SK-N-SH (cell line): ENCODE measurements around the gene HDAC4. TPM values are rescaled to one million over a fixed set of nuclear protein-coding genes. Genes with fewer than 3 reads are reported as not detected.

Experiments
- CTCF ChIA-PET: fragments of 300-600, 350-600 bp; formaldehyde crosslinking; extraction: SDS; loops from one replicate; lab custom pipeline; 2021; lab: Yijun Ruan, JAX
- POLR2A ChIA-PET: fragments of 350-600 bp; sonication (Branson Sonifier 250); formaldehyde crosslinking; extraction: SDS; loops from one replicate; lab custom pipeline; 2020; ENCODE audit warnings: antibody characterized with exemption, inconsistent platforms; lab: Yijun Ruan, JAX
- DNase-seq: peaks from one replicate; pipeline ENCODE4 v3.0.0; 2012
- H2AFZ ChIP-seq: fragments of 200-600 bp; sonication (generic); 2 replicates; pipeline ENCODE4 v1.8.1; 2016; ENCODE audit warnings: antibody characterized with exemption, mild to moderate bottlenecking, low read depth
- H3F3A ChIP-seq: fragments of 200-600 bp; sonication (generic); replicated peaks from 2 replicates; pipeline ENCODE3; 2016; ENCODE audit warnings: antibody characterized with exemption, mild to moderate bottlenecking; ENCODE audit not compliant: insufficient read depth
- H3K27ac ChIP-seq, 2 experiments: fragments of 200-500 bp in 1 of 2; fragments of 200-600 bp in 1 of 2; sonication (Bioruptor generic) in 1 of 2; sonication (generic), shearing (Covaris generic) in 1 of 2; 2 replicates each; pipeline versions ENCODE4 v1.5.1 to v1.6.1; 2014 to 2016; ENCODE audit warnings: low read depth in 2 of 2, inconsistent platforms in 1 of 2, low read length in 1 of 2, mild to moderate bottlenecking in 1 of 2, mixed read lengths in 1 of 2
- H3K27me3 ChIP-seq: fragments of 200-600 bp; sonication (generic), shearing (Covaris generic); 2 replicates; pipeline ENCODE4 v1.6.1; 2016; ENCODE audit warnings: mixed run types; ENCODE audit not compliant: insufficient read depth
- H3K36me3 ChIP-seq, 2 experiments: fragments of 200-500 bp in 1 of 2; fragments of 200-600 bp in 1 of 2; sonication (Bioruptor generic) in 1 of 2; sonication (generic) in 1 of 2; replicated peaks in 1 of 2; 2 replicates each; pipeline versions ENCODE3 to v1.5.1; 2014 to 2016; ENCODE audit warnings: low read length in 1 of 2, mild to moderate bottlenecking in 1 of 2; ENCODE audit not compliant: insufficient read depth in 2 of 2, control insufficient read depth in 1 of 2
- H3K4me1 ChIP-seq, 2 experiments: fragments of 200-500 bp in 1 of 2; fragments of 200-600 bp in 1 of 2; sonication (Bioruptor generic) in 1 of 2; sonication (generic), shearing (Covaris generic) in 1 of 2; 2 replicates each; pipeline versions ENCODE4 v1.5.1 to v1.6.1; 2014 to 2016; ENCODE audit warnings: low read depth in 1 of 2, low read length in 1 of 2, mixed run types in 1 of 2; ENCODE audit not compliant: insufficient read depth in 2 of 2, control insufficient read depth in 1 of 2
- H3K4me2 ChIP-seq: fragments of 200-600 bp; sonication (generic), shearing (Covaris generic); 2 replicates; pipeline ENCODE4 v1.6.1; 2017; ENCODE audit warnings: mixed run types
- H3K4me3 ChIP-seq, 2 experiments: fragments of 200-500 bp in 1 of 2; fragments of 200-600 bp in 1 of 2; sonication (Bioruptor generic) in 1 of 2; sonication (generic), shearing (Covaris generic) in 1 of 2; 2 replicates each; pipeline versions ENCODE4 v1.5.1 to v1.8.1; 2014 to 2016; ENCODE audit warnings: low read depth in 2 of 2, inconsistent platforms in 1 of 2, low read length in 1 of 2, mild to moderate bottlenecking in 1 of 2, mixed read lengths in 1 of 2, moderate library complexity in 1 of 2
- H3K79me2 ChIP-seq: fragments of 200-600 bp; sonication (generic); 2 replicates; pipeline ENCODE4 v1.8.1; 2017; ENCODE audit warnings: mild to moderate bottlenecking; ENCODE audit not compliant: insufficient read depth
- H3K9ac ChIP-seq: fragments of 200-600 bp; sonication (generic); 2 replicates; pipeline ENCODE4 v1.6.1; 2017; ENCODE audit warnings: mixed run types
- H3K9me2 ChIP-seq: fragments of 200-600 bp; sonication (generic); 2 replicates; pipeline ENCODE4 v1.6.1; 2017; ENCODE audit warnings: mixed run types
- H3K9me3 ChIP-seq: fragments of 200-600 bp; sonication (generic); 2 replicates; pipeline ENCODE4 v1.6.1; 2017; ENCODE audit warnings: mixed run types, mild to moderate bottlenecking, moderate library complexity
- H4K20me1 ChIP-seq: fragments of 200-600 bp; sonication (generic); 2 replicates; pipeline ENCODE4 v1.6.1; 2017; ENCODE audit warnings: mild to moderate bottlenecking, mixed run types; ENCODE audit not compliant: insufficient read depth
- ELF1 ChIP-seq: IDR thresholded peaks from 2 replicates; pipeline ENCODE4 v1.4.0; 2012
- EZH2phosphoT487 ChIP-seq: fragments of 200-600 bp; sonication (generic); IDR thresholded peaks from 2 replicates; pipeline ENCODE4 v1.6.1; 2017; ENCODE audit warnings: low read depth, mixed run types, mild to moderate bottlenecking, antibody characterized with exemption, moderate library complexity, borderline replicate concordance
- FOSL2 ChIP-seq: IDR thresholded peaks from 2 replicates; pipeline ENCODE4 v1.4.0; 2012; ENCODE audit warnings: low read depth, mild to moderate bottlenecking, moderate library complexity, borderline replicate concordance
- NFIC ChIP-seq: IDR thresholded peaks from 2 replicates; pipeline ENCODE4 v1.4.0; 2012; ENCODE audit warnings: borderline replicate concordance
- RAD21 ChIP-seq: IDR thresholded peaks from 2 replicates; pipeline ENCODE4 v1.6.1; 2012; ENCODE audit warnings: mild to moderate bottlenecking, low read length
- RCOR1 ChIP-seq: fragments of 150-350 bp; IDR thresholded peaks from 2 replicates; pipeline ENCODE4 v1.6.1; 2017; ENCODE audit warnings: antibody characterized with exemption, low read length
- RFX5 ChIP-seq: IDR thresholded peaks from 2 replicates; pipeline ENCODE4 v1.6.1; 2012; ENCODE audit warnings: mild to moderate bottlenecking, improper control_type of control experiment, low read length
- RXRA ChIP-seq: IDR thresholded peaks from 2 replicates; pipeline ENCODE4 v1.4.0; 2012; ENCODE audit warnings: low read depth, mild to moderate bottlenecking, borderline replicate concordance
- SMC3 ChIP-seq: IDR thresholded peaks from 2 replicates; pipeline ENCODE4 v1.6.1; 2012; ENCODE audit warnings: low read depth, low read length, improper control_type of control experiment
- TAF1 ChIP-seq: IDR thresholded peaks from 2 replicates; pipeline ENCODE4 v1.6.1; 2012; ENCODE audit warnings: low read depth, mild to moderate bottlenecking, low read length, moderate library complexity, borderline replicate concordance
- YY1 ChIP-seq: IDR thresholded peaks from 2 replicates; pipeline ENCODE4 v1.4.0; 2012; ENCODE audit warnings: low read depth, mild to moderate bottlenecking
- WGBS: methylation state at CpG from one replicate; pipeline ENCODE4 v1.1.6; 2017; ENCODE audit warnings: low lambda C conversion rate; 5-methylcytosine and 5-hydroxymethylcytosine counted together
- polyA plus RNA-seq, 3 experiments: library from polyadenylated mRNA; depleted of rRNA; stranded (reverse); fragments of >200 nt; gene quantifications; 2 replicates each; pipeline ENCODE4 v1.2.3, GENCODE V29; 2012
- TF ChIP-seq, protein P1 (sequence below): IDR thresholded peaks from 2 replicates; pipeline ENCODE4 v1.4.0; 2012; ENCODE audit warnings: low read depth
- TF ChIP-seq, protein P2 (sequence below): IDR thresholded peaks from 2 replicates; pipeline ENCODE4 v1.6.1; 2012; ENCODE audit warnings: mild to moderate bottlenecking, low read depth, low read length, moderate library complexity
- TF ChIP-seq, protein P3 (sequence below): fragments of 200-600 bp; sonication (generic); IDR thresholded peaks from 2 replicates; pipeline ENCODE4 v1.6.1; 2017; ENCODE audit warnings: antibody characterized with exemption, mild to moderate bottlenecking, moderate library complexity

The HDAC4 gene
- polyA plus RNA-seq, 1 of the 3 experiments (the other 2 are of a cell fraction), result 5.5 TPM

DNA sequence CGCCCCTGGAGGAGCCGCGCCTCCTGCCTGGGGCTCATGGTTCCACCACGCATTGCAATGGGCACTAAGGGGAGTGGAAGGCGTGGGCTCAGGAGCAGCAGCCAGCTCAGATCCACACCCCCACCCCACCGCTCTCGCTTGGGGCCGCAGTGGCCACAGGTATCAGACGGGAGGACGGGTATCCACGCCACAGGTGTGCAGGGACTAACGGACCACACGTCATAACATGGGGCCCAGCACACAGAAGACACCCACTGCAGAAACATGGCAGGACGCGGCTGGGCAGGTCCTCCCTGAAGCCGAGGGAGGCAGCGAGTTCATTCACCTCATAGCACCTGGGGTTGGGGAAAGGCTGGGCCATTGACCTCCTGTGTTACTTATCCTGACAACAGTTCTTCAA is 13.0 kb downstream of the HDAC4 start:
- Histone ChIP-seq H3K36me3 (no peaks in the 10 kb centered on the region), H3K9me3 (no peaks in the 10 kb centered on the region), H3K9me2 (no peaks in the 10 kb centered on the region), H3K27ac (no peak overlapping the region), H3K9ac (no peak overlapping the region), H3K79me2 (peaks cover 12% of the 10 kb centered on the region; the same call in 1 of the 2 replicates), H3K4me2 (no peak overlapping the region), H2AFZ (no peak overlapping the region), H3F3A (no peaks in the 10 kb centered on the region), H3K4me1 (peaks cover 0 to 4% of the 10 kb centered on the region in 2 experiments; a peak in 1 of 4 replicates), H3K27me3 (no peaks in the 10 kb centered on the region), H4K20me1 (peaks cover 5% of the 10 kb centered on the region; the same call in 1 of the 2 replicates), H3K4me3 (no peak overlapping the region)
- DNase-seq, result no peak
- no peak for TF ChIP-seq RCOR1
- no peak for TF ChIP-seq YY1
- no peak for TF ChIP-seq TAF1
- TF ChIP-seq, protein P1, sequence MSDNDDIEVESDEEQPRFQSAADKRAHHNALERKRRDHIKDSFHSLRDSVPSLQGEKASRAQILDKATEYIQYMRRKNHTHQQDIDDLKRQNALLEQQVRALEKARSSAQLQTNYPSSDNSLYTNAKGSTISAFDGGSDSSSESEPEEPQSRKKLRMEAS, result no peak
- no peak for TF ChIP-seq RFX5
- CTCF ChIA-PET, result no interaction called here
- WGBS, result 94% methylated on average over 14 of the region's 17 CpGs
- POLR2A ChIA-PET, result no interaction called here

DNA sequence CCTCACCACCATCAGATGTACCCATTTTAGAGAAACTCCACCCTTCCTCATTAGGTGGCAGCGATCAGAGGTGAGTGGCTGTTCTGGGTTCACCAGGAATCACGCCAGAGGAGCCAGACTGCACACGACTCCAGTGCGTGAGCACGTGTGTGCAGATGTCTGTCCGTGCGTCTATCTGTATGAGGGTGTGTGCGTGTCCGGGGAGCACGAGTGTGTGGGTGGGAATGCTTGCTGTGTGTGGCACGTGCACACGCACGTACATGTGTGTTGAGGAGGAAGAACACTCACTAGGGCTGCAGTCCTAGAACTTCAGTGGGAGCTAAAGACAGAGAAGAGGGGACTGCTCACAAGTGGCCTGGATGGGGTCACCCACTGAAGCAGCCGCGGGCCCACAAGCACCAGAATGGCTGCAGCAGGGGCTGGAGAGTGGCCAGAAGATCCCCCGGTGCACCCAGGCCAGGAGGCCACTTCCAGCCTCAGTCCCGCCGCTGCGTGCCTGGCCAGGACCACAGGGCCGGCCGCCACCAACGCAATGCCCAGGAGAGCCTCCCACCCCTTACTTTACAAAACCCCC is 13.9 kb downstream of the HDAC4 start:
- Histone ChIP-seq H3K27ac (no peak overlapping the region), H3K4me1 (peaks cover 0 to under 1% of the 10 kb centered on the region in 2 experiments; a peak in 1 of 4 replicates), H3K4me3 (no peak overlapping the region), H3K9me3 (no peaks in the 10 kb centered on the region), H3K4me2 (no peak overlapping the region), H3F3A (no peaks in the 10 kb centered on the region), H3K79me2 (peaks cover 4% of the 10 kb centered on the region; the same call in 1 of the 2 replicates), H3K36me3 (no peaks in the 10 kb centered on the region), H3K9me2 (no peaks in the 10 kb centered on the region), H3K9ac (no peak overlapping the region), H3K27me3 (no peaks in the 10 kb centered on the region), H2AFZ (no peak overlapping the region), H4K20me1 (no peaks in the 10 kb centered on the region)
- ChIA-PET POLR2A (no interaction called here), CTCF (no interaction called here)
- TF ChIP-seq RXRA (no peak), FOSL2 (no peak), NFIC (no peak), EZH2phosphoT487 (no peak), RAD21 (no peak), ELF1 (no peak), SMC3 (no peak), RCOR1 (no peak)
- TF ChIP-seq, protein P2, sequence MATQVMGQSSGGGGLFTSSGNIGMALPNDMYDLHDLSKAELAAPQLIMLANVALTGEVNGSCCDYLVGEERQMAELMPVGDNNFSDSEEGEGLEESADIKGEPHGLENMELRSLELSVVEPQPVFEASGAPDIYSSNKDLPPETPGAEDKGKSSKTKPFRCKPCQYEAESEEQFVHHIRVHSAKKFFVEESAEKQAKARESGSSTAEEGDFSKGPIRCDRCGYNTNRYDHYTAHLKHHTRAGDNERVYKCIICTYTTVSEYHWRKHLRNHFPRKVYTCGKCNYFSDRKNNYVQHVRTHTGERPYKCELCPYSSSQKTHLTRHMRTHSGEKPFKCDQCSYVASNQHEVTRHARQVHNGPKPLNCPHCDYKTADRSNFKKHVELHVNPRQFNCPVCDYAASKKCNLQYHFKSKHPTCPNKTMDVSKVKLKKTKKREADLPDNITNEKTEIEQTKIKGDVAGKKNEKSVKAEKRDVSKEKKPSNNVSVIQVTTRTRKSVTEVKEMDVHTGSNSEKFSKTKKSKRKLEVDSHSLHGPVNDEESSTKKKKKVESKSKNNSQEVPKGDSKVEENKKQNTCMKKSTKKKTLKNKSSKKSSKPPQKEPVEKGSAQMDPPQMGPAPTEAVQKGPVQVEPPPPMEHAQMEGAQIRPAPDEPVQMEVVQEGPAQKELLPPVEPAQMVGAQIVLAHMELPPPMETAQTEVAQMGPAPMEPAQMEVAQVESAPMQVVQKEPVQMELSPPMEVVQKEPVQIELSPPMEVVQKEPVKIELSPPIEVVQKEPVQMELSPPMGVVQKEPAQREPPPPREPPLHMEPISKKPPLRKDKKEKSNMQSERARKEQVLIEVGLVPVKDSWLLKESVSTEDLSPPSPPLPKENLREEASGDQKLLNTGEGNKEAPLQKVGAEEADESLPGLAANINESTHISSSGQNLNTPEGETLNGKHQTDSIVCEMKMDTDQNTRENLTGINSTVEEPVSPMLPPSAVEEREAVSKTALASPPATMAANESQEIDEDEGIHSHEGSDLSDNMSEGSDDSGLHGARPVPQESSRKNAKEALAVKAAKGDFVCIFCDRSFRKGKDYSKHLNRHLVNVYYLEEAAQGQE, result no peak
- TF ChIP-seq, protein P3, sequence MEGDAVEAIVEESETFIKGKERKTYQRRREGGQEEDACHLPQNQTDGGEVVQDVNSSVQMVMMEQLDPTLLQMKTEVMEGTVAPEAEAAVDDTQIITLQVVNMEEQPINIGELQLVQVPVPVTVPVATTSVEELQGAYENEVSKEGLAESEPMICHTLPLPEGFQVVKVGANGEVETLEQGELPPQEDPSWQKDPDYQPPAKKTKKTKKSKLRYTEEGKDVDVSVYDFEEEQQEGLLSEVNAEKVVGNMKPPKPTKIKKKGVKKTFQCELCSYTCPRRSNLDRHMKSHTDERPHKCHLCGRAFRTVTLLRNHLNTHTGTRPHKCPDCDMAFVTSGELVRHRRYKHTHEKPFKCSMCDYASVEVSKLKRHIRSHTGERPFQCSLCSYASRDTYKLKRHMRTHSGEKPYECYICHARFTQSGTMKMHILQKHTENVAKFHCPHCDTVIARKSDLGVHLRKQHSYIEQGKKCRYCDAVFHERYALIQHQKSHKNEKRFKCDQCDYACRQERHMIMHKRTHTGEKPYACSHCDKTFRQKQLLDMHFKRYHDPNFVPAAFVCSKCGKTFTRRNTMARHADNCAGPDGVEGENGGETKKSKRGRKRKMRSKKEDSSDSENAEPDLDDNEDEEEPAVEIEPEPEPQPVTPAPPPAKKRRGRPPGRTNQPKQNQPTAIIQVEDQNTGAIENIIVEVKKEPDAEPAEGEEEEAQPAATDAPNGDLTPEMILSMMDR, result no peak
- DNase-seq, result no peak
- WGBS, result 97% methylated on average over 15 of the region's 22 CpGs
